Measurements from ENCODE around the gene PIGO. TPM values are rescaled to one million over a fixed set of nuclear protein-coding genes. Genes with fewer than 3 reads are reported as not detected.

Gene PIGO
- total and polyA plus RNA-seq, 2 of the 8 experiments (the other 6 are each of a cell fraction or from before 2014, with no cell fraction given): 20.5 to 31.3 TPM

DNA sequence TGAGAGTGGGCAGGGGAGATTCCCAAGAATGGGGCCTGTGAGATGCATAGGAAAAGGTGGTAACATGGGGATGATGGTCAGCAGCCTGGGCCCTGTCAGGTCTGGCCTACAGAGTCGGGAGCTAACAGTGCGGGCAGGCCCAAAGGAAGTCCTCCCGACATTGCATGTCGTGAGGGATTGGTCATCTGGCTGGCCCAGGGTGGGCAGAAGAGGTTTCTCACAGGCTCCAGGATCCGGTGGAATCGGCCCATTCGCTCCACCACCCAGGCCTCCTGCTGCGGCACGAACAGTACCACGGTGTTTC is 6.0 kb upstream of the PIGO start (continued):
- TF ChIP-seq CHD1 (IDR thresholded peaks at IDR 0.05; ENCODE audit: low read depth, low read length) (no peak), SP2 (IDR thresholded peaks at IDR 0.05; ENCODE audit: low read length) (no peak), HDAC2 (IDR thresholded peaks at IDR 0.05; ENCODE audit: borderline replicate concordance in 1 of 2, low read depth in 2 of 2, low read length in 2 of 2) (no peak), GABPA (IDR thresholded peaks at IDR 0.05; ENCODE audit: borderline replicate concordance, insufficient read depth, low read length) (no peak), RXRA (IDR thresholded peaks at IDR 0.05; ENCODE audit: insufficient read depth, low read depth, low read length) (no peak), TEAD4 (IDR thresholded peaks at IDR 0.05; ENCODE audit: low read depth, low read length) (no peak), JUND (IDR thresholded peaks at IDR 0.05; ENCODE audit: low read length) (no peak), ZNF274 (IDR thresholded peaks at IDR 0.05; ENCODE audit: borderline replicate concordance, extremely low read depth, low read length) (no peak), KDM1A (IDR thresholded peaks at IDR 0.05; ENCODE audit: borderline replicate concordance, low read length) (no peak), KDM4A (IDR thresholded peaks at IDR 0.05; ENCODE audit: low read depth, low read length, severe bottlenecking) (no peak)
